NCI-H128 (cell line): Measurements from ENCODE around the gene ATAD3B.
"Not testable (repeated sequence)": the region's sequence is repeated elsewhere in the genome, so short reads cannot be mapped to it uniquely, and the experiment has no call there.

Experiments used
- DNase-seq: peaks from one replicate; lab custom pipeline; 2025; ENCODE audit not compliant: unreplicated experiment; lab: John Stamatoyannopoulos, UW

Gene ATAD3B

DNA sequence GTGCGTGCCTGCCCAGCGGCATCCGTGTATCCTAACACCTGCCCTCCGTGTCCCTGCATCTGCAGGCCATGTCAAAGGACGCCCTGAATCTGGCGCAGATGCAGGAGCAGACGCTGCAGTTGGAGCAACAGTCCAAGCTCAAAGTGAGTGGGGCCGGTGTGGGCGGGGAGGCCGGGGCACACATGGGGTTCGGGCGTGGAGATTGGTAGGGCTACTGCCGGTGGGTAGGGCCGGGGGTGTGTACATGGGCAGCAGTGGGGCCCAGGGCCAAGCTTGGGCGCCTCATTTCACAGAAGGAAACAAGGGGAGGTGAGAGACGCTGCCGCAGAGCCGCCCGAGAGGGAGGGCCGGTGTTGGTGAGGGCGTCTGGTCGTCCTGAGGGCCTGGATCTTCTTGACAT is 20.9 kb upstream of the ATAD3B start:
- DNase-seq: not testable (repeated sequence)

GRCh38 chr1:1451696-1452364 is 19.7 kb upstream of the ATAD3B start:
- no peak for DNase-seq

DNA sequence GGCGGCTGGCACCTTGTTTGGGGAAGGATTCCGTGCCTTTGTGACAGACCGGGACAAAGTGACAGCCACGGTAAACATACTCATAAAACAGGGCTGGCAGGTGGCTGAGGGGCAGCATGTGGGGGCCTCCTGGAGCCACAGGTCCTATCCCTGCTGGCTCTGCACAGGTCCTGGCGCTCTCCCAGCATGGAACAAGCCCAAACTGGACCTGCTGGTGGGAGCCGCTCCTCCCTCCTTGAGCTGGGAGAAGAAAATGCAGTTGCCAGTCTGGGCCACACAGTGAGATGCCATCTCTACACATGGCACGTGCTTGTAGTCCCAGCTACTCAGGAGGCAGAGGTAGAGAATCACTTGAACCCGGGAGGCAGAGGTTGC is 19.2 kb upstream of the ATAD3B start:
- DNase-seq: not testable (repeated sequence)

- no peak for DNase-seq
Measured at GRCh38 chr1:1452882-1453281, 18.7 kb upstream of the ATAD3B start.

GRCh38 chr1:1454286-1455056 is 17.1 kb upstream of the ATAD3B start:
- DNase-seq: not testable (repeated sequence)

DNA sequence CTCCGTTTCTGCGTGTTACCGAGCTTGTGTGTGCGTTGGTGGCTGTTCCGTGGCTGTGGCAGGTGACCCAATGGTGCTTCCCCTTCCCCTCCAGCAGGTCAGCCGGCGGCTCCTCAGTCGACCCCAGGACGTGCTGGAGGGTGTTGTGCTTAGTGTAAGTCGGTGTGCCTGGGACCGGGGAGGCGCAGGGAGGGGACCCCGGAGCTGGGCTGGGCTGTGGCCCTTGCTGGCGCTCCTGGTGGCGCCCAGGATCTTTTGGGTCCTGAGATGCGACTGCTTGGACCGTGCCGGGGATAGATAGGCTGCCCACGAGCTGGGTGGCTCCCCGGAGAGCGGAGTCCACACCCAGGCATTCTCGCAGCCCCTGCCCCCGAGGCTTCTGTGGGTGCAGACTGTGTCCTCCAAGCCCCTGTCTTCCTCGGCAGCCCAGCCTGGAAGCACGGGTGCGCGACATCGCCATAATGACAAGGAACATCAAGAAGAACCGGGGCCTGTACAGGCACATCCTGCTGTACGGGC is 16.1 kb upstream of the ATAD3B start:
- DNase-seq: no peak

DNA sequence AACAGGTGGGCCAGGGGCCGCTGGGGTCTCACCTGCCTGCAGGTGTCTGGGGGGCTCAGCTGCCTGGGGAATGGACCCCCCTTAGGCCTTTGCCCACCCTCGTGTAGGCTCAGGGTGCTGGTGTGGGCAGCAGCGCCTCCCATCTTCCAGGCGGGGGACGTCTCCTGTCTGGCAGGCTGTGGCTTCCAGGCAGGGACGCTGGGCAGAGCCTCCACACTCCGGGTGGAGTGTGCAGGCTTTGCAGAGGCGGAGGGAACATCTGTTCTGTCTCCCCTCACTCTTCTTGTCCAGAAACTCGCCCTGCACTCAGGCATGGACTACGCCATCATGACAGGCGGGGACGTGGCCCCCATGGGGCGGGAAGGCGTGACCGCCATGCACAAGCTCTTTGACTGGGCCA is 15.6 kb upstream of the ATAD3B start:
- DNase-seq: not testable (repeated sequence)

GRCh38 chr1:1456683-1457255 is 14.8 kb upstream of the ATAD3B start:
- DNase-seq: not testable (repeated sequence)

DNA sequence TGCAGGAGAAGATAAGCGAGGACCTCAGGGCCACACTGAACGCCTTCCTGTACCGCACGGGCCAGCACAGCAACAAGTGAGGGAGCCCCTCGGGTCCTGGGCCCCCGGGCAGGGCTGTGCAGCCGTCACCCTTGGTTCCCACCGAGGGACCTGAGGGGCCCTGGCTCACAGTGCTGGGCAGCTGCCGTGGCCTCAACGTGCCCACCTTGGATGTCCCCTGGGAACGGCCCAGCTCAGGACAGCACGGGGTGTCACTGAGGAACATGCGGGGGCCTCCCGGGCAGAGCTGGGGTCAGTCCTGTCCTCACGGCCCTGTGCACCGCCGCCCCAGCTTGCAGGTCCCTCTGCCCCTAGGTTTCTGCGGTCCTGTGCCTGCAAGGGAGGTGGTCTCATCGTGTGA is 12.4 kb upstream of the ATAD3B start:
- not testable (repeated sequence) for DNase-seq

- not testable (repeated sequence) for DNase-seq
Measured at GRCh38 chr1:1459711-1460110, 11.9 kb upstream of the ATAD3B start.

DNA sequence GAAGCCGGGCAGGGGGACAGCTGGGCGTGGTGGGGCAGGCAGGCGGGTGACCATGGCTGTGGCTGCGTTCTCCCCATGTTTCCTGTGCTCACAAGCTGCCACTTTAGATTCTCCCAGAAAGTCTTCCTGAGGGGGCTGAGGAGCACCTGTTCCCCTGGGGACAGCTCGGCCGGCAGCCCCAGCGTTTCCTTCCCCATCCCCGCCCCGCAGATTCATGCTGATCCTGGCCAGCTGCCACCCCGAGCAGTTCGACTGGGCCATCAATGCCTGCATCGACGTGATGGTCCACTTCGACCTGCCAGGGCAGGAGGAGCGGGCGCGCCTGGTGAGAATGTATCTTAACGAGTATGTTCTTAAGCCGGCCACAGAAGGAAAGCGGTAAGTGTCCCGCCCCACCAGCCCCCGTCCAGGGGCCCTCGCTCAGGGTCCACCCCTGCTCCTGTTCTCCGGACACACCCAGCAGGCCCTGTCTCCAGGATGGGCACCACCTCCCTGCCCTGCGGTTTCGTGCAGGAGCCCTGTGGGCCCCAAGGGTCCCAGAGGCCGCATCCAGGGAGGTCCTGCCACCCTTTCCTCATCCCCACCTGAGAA is 10.9 kb upstream of the ATAD3B start:
- no peak for DNase-seq

DNA sequence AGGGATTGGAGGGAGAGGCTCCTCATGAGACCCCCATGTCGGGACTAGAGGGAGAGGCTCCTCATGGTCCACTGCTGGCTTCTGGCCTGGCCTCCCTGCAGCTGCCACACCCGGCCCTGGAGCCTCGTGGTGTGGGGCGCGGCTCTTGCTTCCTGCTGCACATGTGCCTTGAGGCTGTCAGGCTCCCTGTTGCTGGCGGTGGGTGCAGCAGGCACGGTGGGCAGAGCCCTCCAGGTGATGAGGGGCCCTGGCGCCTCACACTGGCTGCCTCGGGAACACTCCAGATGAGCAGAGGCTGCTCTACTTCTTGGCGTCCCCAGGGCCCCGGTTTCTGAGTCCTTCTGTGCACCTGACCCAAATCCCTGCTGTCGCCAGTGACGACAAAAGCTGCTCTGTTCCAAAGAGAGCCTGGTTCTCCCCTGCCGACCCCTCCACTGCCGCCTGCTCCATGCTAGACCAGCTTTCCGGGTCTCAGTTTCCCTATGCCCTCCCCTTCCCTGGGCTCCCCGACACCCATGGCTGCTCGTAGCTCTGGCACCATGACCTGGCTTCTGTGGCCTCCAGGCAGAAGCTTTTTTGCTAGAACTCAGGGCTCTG is 9.7 kb upstream of the ATAD3B start:
- DNase-seq: no peak

- DNase-seq: no peak
Measured at GRCh38 chr1:1462318-1462966, 9.1 kb upstream of the ATAD3B start.

GRCh38 chr1:1463312-1463711 is 8.3 kb upstream of the ATAD3B start:
- DNase-seq: no peak

- DNase-seq: not testable (repeated sequence)
Measured at GRCh38 chr1:1468196-1468985, 3.2 kb upstream of the ATAD3B start.

- no peak for DNase-seq
Measured at GRCh38 chr1:1470626-1471388, 758 bp upstream of the ATAD3B start.

- not testable (repeated sequence) for DNase-seq
Measured at GRCh38 chr1:1472053-1472876, 700 bp downstream of the ATAD3B start.

GRCh38 chr1:1476011-1476410 is 4.4 kb downstream of the ATAD3B start:
- DNase-seq: not testable (repeated sequence)
